Glutamatergic neuron (in vitro differentiated cells): ENCODE data around the gene MBTPS1. TPM values are rescaled to one million over a fixed set of nuclear protein-coding genes. Genes with fewer than 3 reads are reported as not detected.

Experiments used
- DNase-seq: peaks from one replicate; pipeline ENCODE4 v3.0.0; 2022
- H3K27ac Mint-ChIP-seq: one replicate; pipeline ENCODE4 v1.8.0; 2020; ENCODE audit warnings: mild to moderate bottlenecking, mixed read lengths, inconsistent platforms; ENCODE audit not compliant: unreplicated experiment
- H3K27me3 Mint-ChIP-seq: one replicate; pipeline ENCODE4 v1.8.0; 2020; ENCODE audit warnings: mild to moderate bottlenecking, moderate library complexity, mixed read lengths, inconsistent platforms; ENCODE audit not compliant: unreplicated experiment
- H3K36me3 Mint-ChIP-seq: one replicate; pipeline ENCODE4 v1.8.0; 2020; ENCODE audit warnings: mild to moderate bottlenecking, mixed read lengths, inconsistent platforms; ENCODE audit not compliant: unreplicated experiment
- H3K4me1 Mint-ChIP-seq: one replicate; pipeline ENCODE4 v1.8.0; 2020; ENCODE audit warnings: mild to moderate bottlenecking, low read depth, mixed read lengths, inconsistent platforms; ENCODE audit not compliant: unreplicated experiment
- H3K4me3 Mint-ChIP-seq: one replicate; pipeline ENCODE4 v1.8.0; 2020; ENCODE audit warnings: mild to moderate bottlenecking, mixed read lengths, inconsistent platforms; ENCODE audit not compliant: unreplicated experiment
- H3K9me3 Mint-ChIP-seq: one replicate; pipeline ENCODE4 v1.8.0; 2020; ENCODE audit warnings: mild to moderate bottlenecking, moderate library complexity, mixed read lengths, inconsistent platforms; ENCODE audit not compliant: unreplicated experiment
- total RNA-seq: library from RNA; stranded (reverse); fragmentation: NEBNext Ultra II Directional; extraction: Animal tissue kit (Norgen Biotek cat#: 25700); gene quantifications from one replicate; pipeline ENCODE4 v1.2.1, GENCODE V29; 2021; ENCODE audit not compliant: unreplicated experiment
- TF ChIP-seq, protein P1 (sequence below): fragments of 200-600 bp; sonication (generic); IDR thresholded peaks from one replicate; pipeline ENCODE4 v1.5.0; 2021; ENCODE audit not compliant: partially characterized antibody, unreplicated experiment

Gene MBTPS1
- total RNA-seq, 1 donor from 2014 or later, result 105 TPM

GRCh38 chr16:84036982-84037425 lies 79.7 kb downstream of the MBTPS1 start:
- Mint-ChIP-seq H3K4me1 (peaks cover 23% of the 10 kb centered on the region), H3K27me3 (peaks cover 6% of the 10 kb centered on the region)
- DNase-seq, result no peak

GRCh38 chr16:84036131-84036530 lies 80.6 kb downstream of the MBTPS1 start:
- TF ChIP-seq, protein P1, sequence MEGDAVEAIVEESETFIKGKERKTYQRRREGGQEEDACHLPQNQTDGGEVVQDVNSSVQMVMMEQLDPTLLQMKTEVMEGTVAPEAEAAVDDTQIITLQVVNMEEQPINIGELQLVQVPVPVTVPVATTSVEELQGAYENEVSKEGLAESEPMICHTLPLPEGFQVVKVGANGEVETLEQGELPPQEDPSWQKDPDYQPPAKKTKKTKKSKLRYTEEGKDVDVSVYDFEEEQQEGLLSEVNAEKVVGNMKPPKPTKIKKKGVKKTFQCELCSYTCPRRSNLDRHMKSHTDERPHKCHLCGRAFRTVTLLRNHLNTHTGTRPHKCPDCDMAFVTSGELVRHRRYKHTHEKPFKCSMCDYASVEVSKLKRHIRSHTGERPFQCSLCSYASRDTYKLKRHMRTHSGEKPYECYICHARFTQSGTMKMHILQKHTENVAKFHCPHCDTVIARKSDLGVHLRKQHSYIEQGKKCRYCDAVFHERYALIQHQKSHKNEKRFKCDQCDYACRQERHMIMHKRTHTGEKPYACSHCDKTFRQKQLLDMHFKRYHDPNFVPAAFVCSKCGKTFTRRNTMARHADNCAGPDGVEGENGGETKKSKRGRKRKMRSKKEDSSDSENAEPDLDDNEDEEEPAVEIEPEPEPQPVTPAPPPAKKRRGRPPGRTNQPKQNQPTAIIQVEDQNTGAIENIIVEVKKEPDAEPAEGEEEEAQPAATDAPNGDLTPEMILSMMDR, result no peak
- H3K27ac Mint-ChIP-seq, result no peak overlapping the region
- H3K4me3 Mint-ChIP-seq, result no peak overlapping the region
- no peaks in the 10 kb centered on the region for H3K36me3 Mint-ChIP-seq
- peaks cover 23% of the 10 kb centered on the region for H3K4me1 Mint-ChIP-seq
- peaks cover 7% of the 10 kb centered on the region for H3K27me3 Mint-ChIP-seq
- peaks cover 15% of the 10 kb centered on the region for H3K9me3 Mint-ChIP-seq
- no peak for DNase-seq

More at GRCh38 chr16:84036982-84037425, 79.7 kb downstream of the MBTPS1 start:
- TF ChIP-seq, protein P1, result no peak
- H3K36me3 Mint-ChIP-seq, result no peaks in the 10 kb centered on the region
- H3K9me3 Mint-ChIP-seq, result peaks cover 13% of the 10 kb centered on the region
- H3K4me3 Mint-ChIP-seq, result no peak overlapping the region
- H3K27ac Mint-ChIP-seq, result no peak overlapping the region

GRCh38 chr16:84034516-84034915 lies 82.2 kb downstream of the MBTPS1 start:
- TF ChIP-seq, protein P1, result no peak
- H3K4me1 Mint-ChIP-seq, result peaks cover 16% of the 10 kb centered on the region
- peaks cover 6% of the 10 kb centered on the region for H3K27me3 Mint-ChIP-seq

DNA sequence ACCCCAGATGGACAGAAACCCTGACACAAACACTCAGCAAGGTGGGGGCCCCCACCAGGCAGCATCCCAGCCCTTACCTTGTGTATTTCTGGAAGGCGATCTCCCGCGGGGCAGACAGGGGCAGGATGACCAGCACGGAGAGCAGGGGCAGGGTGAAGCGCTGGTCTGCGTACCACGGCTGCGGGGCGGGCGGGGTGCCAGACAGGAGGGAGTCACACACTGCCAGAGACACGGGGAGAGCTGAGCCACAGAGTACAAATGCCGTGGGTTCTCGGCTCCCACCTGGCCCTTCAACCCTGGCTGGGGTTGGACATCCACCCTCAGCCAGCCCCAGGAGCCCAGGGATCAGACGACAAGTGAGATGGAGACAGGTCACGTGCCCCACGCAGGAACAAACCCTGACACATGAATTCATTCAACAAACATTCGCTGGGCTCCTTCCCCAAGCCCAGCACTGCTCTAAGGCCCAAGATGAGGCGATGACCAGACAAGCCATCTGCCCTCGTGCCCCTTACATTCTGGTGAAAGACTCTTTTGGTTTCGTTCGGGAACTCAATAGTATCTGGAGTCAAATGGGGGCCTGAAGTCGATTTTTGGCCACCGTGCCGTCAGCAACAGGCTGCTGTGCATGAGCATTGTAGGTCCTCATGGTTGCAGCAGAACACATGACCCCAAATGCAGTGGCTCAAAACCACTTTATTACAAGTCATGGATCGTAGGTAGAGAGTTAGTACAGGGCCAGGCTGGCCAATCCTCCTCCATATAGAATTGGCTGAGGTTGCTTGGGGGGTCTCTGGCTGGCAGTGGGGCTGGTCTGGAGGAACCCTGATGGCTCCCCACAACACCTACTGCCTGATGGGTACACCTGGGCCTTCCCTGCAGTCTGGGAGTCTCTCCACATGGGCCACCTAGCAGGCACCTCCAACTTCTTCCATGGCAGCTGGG lies 83.2 kb downstream of the MBTPS1 start:
- H3K9me3 Mint-ChIP-seq, result peaks cover 11% of the 10 kb centered on the region

More at GRCh38 chr16:84034516-84034915, 82.2 kb downstream of the MBTPS1 start:
- no peak for DNase-seq
- Mint-ChIP-seq H3K36me3 (no peaks in the 10 kb centered on the region), H3K9me3 (peaks cover 17% of the 10 kb centered on the region), H3K27ac (no peak overlapping the region), H3K4me3 (no peak overlapping the region)

More for the DNA sequence above, 83.2 kb downstream of the MBTPS1 start:
- Mint-ChIP-seq H3K4me3 (no peak overlapping the region), H3K36me3 (no peaks in the 10 kb centered on the region), H3K27me3 (peaks cover 4% of the 10 kb centered on the region), H3K4me1 (peaks cover 9% of the 10 kb centered on the region), H3K27ac (no peak overlapping the region)
- DNase-seq, result no peak
- TF ChIP-seq, protein P1, result no peak
